ENCODE data around the gene FER. TPM values are rescaled to one million over a fixed set of nuclear protein-coding genes. Genes with fewer than 3 reads are reported as not detected.

FER gene
- total and polyA plus RNA-seq, 2 of the 13 experiments (the other 11 are each of a cell fraction or from before 2014, with no cell fraction given) = 7.9 to 29.0 TPM

- no peak for TF ChIP-seq TAF1 (CRISPR knock-in tag; IDR thresholded peaks at IDR 0.05)
- TF ChIP-seq JUNB (CRISPR knock-in tag; IDR thresholded peaks at IDR 0.05; ENCODE audit: borderline replicate concordance) = no peak
- no peak for TF ChIP-seq ZC3H13 (CRISPR knock-in tag; IDR thresholded peaks at IDR 0.05)
- no peak for TF ChIP-seq ZBTB40 (IDR thresholded peaks at IDR 0.05)
- TF ChIP-seq ZBTB40 (CRISPR knock-in tag; IDR thresholded peaks at IDR 0.05) = no peak
- TF ChIP-seq HMG20A (CRISPR knock-in tag; IDR thresholded peaks at IDR 0.05; ENCODE audit: borderline replicate concordance) = no peak
Observed at GRCh38 chr5:108772626-108773025, 24.9 kb downstream of the FER start (continued).

Data from HepG2 (cell line).